ENCODE data around the gene PBRM1.
A peak's percentile ranks its signal among the peaks of the same experiment; 100 is the strongest.
"Not testable (repeated sequence)": the region's sequence is repeated elsewhere in the genome, so short reads cannot be mapped to it uniquely, and the experiment has no call there.

Gene PBRM1

GRCh38 chr3:52533623-52534280 is 152.0 kb downstream of the PBRM1 start, which contains the start of gene NT5DC2:
Gene NT5DC2, minus strand, starts transcription at chr3:52533857. Its CDS starts 120 bp downstream, at chr3:52533737.
- peak; percentile 84 for DNase-seq

GRCh38 chr3:52532838-52533622 is 152.7 kb downstream of the PBRM1 start:
- DNase-seq, result peak; percentile 25

GRCh38 chr3:52532517-52532837 is 153.2 kb downstream of the PBRM1 start:
- peak; percentile 45 for DNase-seq

- no peak for DNase-seq
Measured at GRCh38 chr3:52531860-52532516, 153.7 kb downstream of the PBRM1 start.

GRCh38 chr3:52530918-52531826 is 154.5 kb downstream of the PBRM1 start:
- DNase-seq, result no peak

GRCh38 chr3:52529376-52530333 is 156.1 kb downstream of the PBRM1 start:
- DNase-seq, result no peak

- DNase-seq, result no peak
Measured at GRCh38 chr3:52528586-52529375, 156.9 kb downstream of the PBRM1 start.

GRCh38 chr3:52527732-52528585 is 157.8 kb downstream of the PBRM1 start:
- no peak for DNase-seq

GRCh38 chr3:52527039-52527731 is 158.5 kb downstream of the PBRM1 start:
- no peak for DNase-seq

GRCh38 chr3:52526671-52527038 is 159.1 kb downstream of the PBRM1 start:
- DNase-seq, result not testable (repeated sequence)

- DNase-seq, result no peak
Measured at GRCh38 chr3:52525680-52526561, 159.8 kb downstream of the PBRM1 start.

GRCh38 chr3:52524752-52525679 is 160.7 kb downstream of the PBRM1 start:
- DNase-seq, result no peak

GRCh38 chr3:52524258-52524751 is 161.4 kb downstream of the PBRM1 start:
- DNase-seq, result no peak

GRCh38 chr3:52523386-52524257 is 162.1 kb downstream of the PBRM1 start:
- DNase-seq, result no peak

- no peak for DNase-seq
Measured at GRCh38 chr3:52522651-52523251, 163.0 kb downstream of the PBRM1 start.
